ENCODE data around the gene CRYBG1.

- TF ChIP-seq TCF7L2 (IDR thresholded peaks at IDR 0.05; ENCODE audit: low read depth, low read length) (no peak), HINFP (CRISPR knock-in tag; IDR thresholded peaks at IDR 0.05; ENCODE audit: low read depth) (no peak), RAD21 (CRISPR knock-in tag; IDR thresholded peaks at IDR 0.05) (no peak), SPEN (CRISPR knock-in tag; IDR thresholded peaks at IDR 0.05; ENCODE audit: low read depth) (no peak), ELK4 (CRISPR knock-in tag; IDR thresholded peaks at IDR 0.05; ENCODE audit: borderline replicate concordance) (no peak), ZNF337 (CRISPR knock-in tag; IDR thresholded peaks at IDR 0.05; ENCODE audit: borderline replicate concordance, low read depth) (no peak), ZNF644 (CRISPR knock-in tag; IDR thresholded peaks at IDR 0.05; ENCODE audit: low read depth) (no peak)
These were observed 97.8 kb downstream of the CRYBG1 start for GRCh38 chr6:106458021-106458986.
